Adrenal gland (tissue), 12 donors: ENCODE measurements around the gene PRKN. TPM values are rescaled to one million over a fixed set of nuclear protein-coding genes. Genes with fewer than 3 reads are reported as not detected.

Experiments
- DNase-seq, 7 donors: peaks; one replicate each; pipeline ENCODE4 v3.0.0-alpha.2; 2019 to 2020
- H3K27ac ChIP-seq, 5 donors: fragments of 200-600 bp; sonication (generic) in 4 of 5; 1 replicate in 3 of 5; 2 replicates in 2 of 5; pipeline versions ENCODE4 v1.5.1 to v1.8.0; 2016 to 2020; ENCODE audit warnings: mild to moderate bottlenecking in 1 of 5
- H3K27me3 ChIP-seq: fragments of 200-600 bp; 2 replicates; pipeline ENCODE4 v1.8.0; 2021
- H3K36me3 ChIP-seq, 2 donors: fragments of 200-600 bp; replicated peaks in 1 of 2; 1 replicate in 1 of 2; 2 replicates in 1 of 2; pipeline versions ENCODE4 v1.5.1 to v1.8.0; 2018 to 2022
- H3K4me1 ChIP-seq, 2 donors: fragments of 200-600 bp; replicated peaks in 1 of 2; 1 replicate in 1 of 2; 2 replicates in 1 of 2; pipeline versions ENCODE4 v1.5.1 to v1.8.0; 2018 to 2021
- H3K4me3 ChIP-seq, 4 donors: fragments of 200-600 bp; sonication (generic) in 3 of 4; one replicate each; pipeline ENCODE4 v1.5.1; 2016 to 2018
- H3K9me3 ChIP-seq, 3 donors: fragments of 200-600 bp; sonication (generic) in 1 of 3; replicated peaks in 1 of 3; 1 replicate in 2 of 3; 2 replicates in 1 of 3; pipeline versions ENCODE4 v1.5.1 to v1.8.0; 2016 to 2021
- CTCF ChIP-seq, 6 experiments: fragments of 450-650 bp in 4 of 6; fragments of 200-600 bp in 2 of 6; sonication (generic) in 1 of 6; IDR thresholded peaks; 1 replicate in 5 of 6; 2 replicates in 1 of 6; pipeline versions ENCODE4 v1.5.1 to v1.8.0; 2016 to 2021; ENCODE audit warnings: antibody characterized with exemption in 6 of 6, mild to moderate bottlenecking in 2 of 6, moderate library complexity in 1 of 6
- POLR2A ChIP-seq, 2 donors: fragments of 450-650 bp; IDR thresholded peaks; one replicate each; pipeline ENCODE4 v1.6.1; 2017; ENCODE audit warnings: antibody characterized with exemption in 2 of 2, mild to moderate bottlenecking in 2 of 2, moderate library complexity in 1 of 2
- WGBS, 4 donors: extraction: QIAGEN DNeasy Blood & Tissue Kit in 2 of 4; methylation state at CpG; one replicate each; pipeline versions ENCODE4 v1.1.5 to v1.1.7; 2013 to 2017; 5-methylcytosine and 5-hydroxymethylcytosine counted together
- intact Hi-C, 2 donors: fragments of 100-400 bp; cut with DNase I; formaldehyde crosslinking; loops; one replicate each; pipeline versions ENCODE4 v1.14.1 to v1.15.0; 2022 to 2023
- polyA plus RNA-seq, 3 donors: library from polyadenylated mRNA; stranded (reverse); fragments of 200-250 nt in 2 of 3; fragments of 350-450 nt in 1 of 3; fragmentation: Illumina TruSeq in 1 of 3; extraction: RNeasy Lipid Tissue Mini Kit (QIAGEN cat#74804) in 1 of 3; gene quantifications; one replicate each; pipeline ENCODE4 v1.2.3, GENCODE V29; 2013 to 2014
- total RNA-seq, 9 donors: library from RNA; depleted of rRNA in 4 of 9; stranded (reverse); fragments of >200 nt in 4 of 9; fragments of 120-200 nt in 1 of 9; fragmentation: NEBNext Ultra II Directional in 1 of 9; extraction: Animal tissue kit (Norgen Biotek cat#: 25700) in 1 of 9; gene quantifications; one replicate each; pipeline versions ENCODE4 v1.1.0 to v1.2.4, GENCODE V29; 2013 to 2023
- donor health status: healthy with polysubstance abuse.
- donor health status: Bipolar disorder and iron deficiency.
- donor health status: DM: yes; HTN: yes; CAD: no.
- donor health status: DM: no; HTN: no; CAD: no.
- donor health status: DM: no; HTN: no; CAD: no.
- donor health status: DM: yes; HTN: yes; CAD: no.

The PRKN gene
- total and polyA plus RNA-seq, 12 donors: 1.9 to 159 (median 13.3) TPM

- intact Hi-C loops: no loop called here
- TF ChIP-seq CTCF (IDR thresholded peaks at IDR 0.05) (no peak), POLR2A (IDR thresholded peaks at IDR 0.05) (no peak)
- no peak overlapping the region for H3K4me3 ChIP-seq
- H3K4me1 ChIP-seq: peaks cover 0 to 6% of the 10 kb centered on the region in 2 donors
- H3K36me3 ChIP-seq: no peaks in the 10 kb centered on the region
- DNase-seq: no peak
- H3K9me3 ChIP-seq: no peaks in the 10 kb centered on the region
- WGBS, 4 donors: 80 to 83% (median 82%) methylated on average over 7 of the region's 7 CpGs
- H3K27me3 ChIP-seq: no peaks in the 10 kb centered on the region
- H3K27ac ChIP-seq: no peak overlapping the region
These were observed 88.5 kb downstream of the PRKN start for GRCh38 chr6:162638931-162639574.

- no peak overlapping the region for H3K27ac ChIP-seq
- no peak for TF ChIP-seq POLR2A (IDR thresholded peaks at IDR 0.05)
- 47 to 63% (median 57%) methylated on average over 2 of the region's 2 CpGs for WGBS, 4 donors
- no peaks in the 10 kb centered on the region for H3K36me3 ChIP-seq
- intact Hi-C loops: no loop called here
- H3K4me1 ChIP-seq: peaks cover 0 to 6% of the 10 kb centered on the region in 2 donors
- no peak for DNase-seq
- H3K4me3 ChIP-seq: no peak overlapping the region
- H3K9me3 ChIP-seq: no peaks in the 10 kb centered on the region
- H3K27me3 ChIP-seq: no peaks in the 10 kb centered on the region
These were observed 90.2 kb downstream of the PRKN start for GRCh38 chr6:162637317-162637716.

GRCh38 chr6:162636167-162636566, 91.4 kb downstream of the PRKN start:
- DNase-seq: no peak
- Histone ChIP-seq H3K4me3 (no peak overlapping the region), H3K9me3 (no peaks in the 10 kb centered on the region), H3K27me3 (no peaks in the 10 kb centered on the region), H3K4me1 (peaks cover 0 to 6% of the 10 kb centered on the region in 2 donors), H3K27ac (no peak overlapping the region), H3K36me3 (no peaks in the 10 kb centered on the region)
- TF ChIP-seq CTCF (IDR thresholded peaks at IDR 0.05) (no peak), POLR2A (IDR thresholded peaks at IDR 0.05) (no peak)
- intact Hi-C loops: no loop called here

GRCh38 chr6:162631546-162631945, 96.0 kb downstream of the PRKN start:
- Histone ChIP-seq H3K27ac (no peak overlapping the region), H3K36me3 (no peaks in the 10 kb centered on the region), H3K27me3 (no peaks in the 10 kb centered on the region), H3K4me3 (no peak overlapping the region), H3K4me1 (peaks cover 0 to 6% of the 10 kb centered on the region in 2 donors), H3K9me3 (no peaks in the 10 kb centered on the region)
- TF ChIP-seq POLR2A (IDR thresholded peaks at IDR 0.05) (no peak), CTCF (IDR thresholded peaks at IDR 0.05) (no peak)
- intact Hi-C loops: no loop called here
- DNase-seq: no peak

- 96 to 97% (median 96%) methylated on average over 5 of the region's 5 CpGs for WGBS, 4 donors
- H3K36me3 ChIP-seq: no peaks in the 10 kb centered on the region
- H3K4me3 ChIP-seq: no peak overlapping the region
- no peaks in the 10 kb centered on the region for H3K27me3 ChIP-seq
- no peaks in the 10 kb centered on the region for H3K9me3 ChIP-seq
- no peak for TF ChIP-seq POLR2A (IDR thresholded peaks at IDR 0.05)
- no peak for TF ChIP-seq CTCF (IDR thresholded peaks at IDR 0.05)
- DNase-seq: no peak
- intact Hi-C loops: no loop called here
- H3K4me1 ChIP-seq: peaks cover 4 to 9% of the 10 kb centered on the region in 2 donors
- no peak overlapping the region for H3K27ac ChIP-seq
These were observed 97.5 kb downstream of the PRKN start for GRCh38 chr6:162630069-162630468.
